Jurkat, Clone E6-1 (cell line): ENCODE data around the gene GFRA1.

Experiments used
- DNase-seq: peaks from one replicate; pipeline ENCODE4 v3.0.0-alpha.2; 2011; ENCODE audit warnings: low read depth, low spot score
- H3K4me3 ChIP-seq: 2 replicates; pipeline ENCODE4 v1.5.1; 2011; ENCODE audit warnings: mild to moderate bottlenecking, low read length, control low read depth, moderate library complexity

Gene GFRA1

DNA sequence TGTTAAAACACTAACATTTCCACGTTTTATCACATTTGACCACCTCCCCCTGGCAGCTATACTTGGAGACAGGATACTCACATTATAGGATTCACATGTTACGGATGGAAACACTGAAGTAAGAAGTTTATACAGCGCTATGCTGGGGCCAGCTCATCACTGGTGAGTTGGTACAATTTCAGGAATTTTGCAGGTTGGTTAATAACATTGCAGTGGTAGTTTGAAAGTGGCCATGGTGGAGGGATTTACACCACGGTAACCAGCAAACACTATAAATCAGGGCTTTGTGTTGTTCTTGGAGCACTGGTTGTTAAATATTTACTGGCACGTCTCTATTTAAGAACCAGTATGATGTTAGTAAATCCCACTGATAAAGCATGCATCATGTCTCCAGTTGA is 174.0 kb downstream of the GFRA1 start:
- no peak for DNase-seq
- H3K4me3 ChIP-seq, result no peak overlapping the region

DNA sequence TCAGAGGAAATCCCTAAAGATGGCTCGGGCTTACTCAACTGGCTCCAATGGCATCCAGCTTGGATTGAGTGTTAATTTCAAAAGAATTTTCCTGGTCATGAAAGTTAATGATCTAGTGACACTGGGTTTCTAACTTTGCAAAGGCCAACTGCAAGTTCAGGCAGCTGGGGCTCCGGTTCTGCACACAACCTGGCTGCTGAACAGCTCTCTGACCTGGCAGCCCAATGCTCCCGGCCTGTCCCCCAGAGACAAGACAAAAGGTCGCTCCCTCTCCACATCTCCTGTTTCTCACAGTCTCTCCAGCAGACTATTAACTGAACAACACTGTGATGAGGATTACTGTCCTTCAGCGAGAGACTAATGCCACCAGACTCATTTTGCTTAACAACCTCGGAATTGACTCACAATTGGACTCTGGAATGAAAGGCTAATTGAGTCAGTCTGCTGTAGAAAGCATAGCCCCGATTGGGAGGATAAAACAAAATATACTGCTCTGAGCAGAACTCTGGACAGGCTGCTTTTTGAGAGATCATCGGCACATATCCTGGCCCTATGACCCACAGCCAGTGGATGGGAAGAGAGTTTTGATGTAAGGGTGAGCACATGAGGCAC is 174.5 kb downstream of the GFRA1 start:
- no peak for DNase-seq
- H3K4me3 ChIP-seq, result no peak overlapping the region

DNA sequence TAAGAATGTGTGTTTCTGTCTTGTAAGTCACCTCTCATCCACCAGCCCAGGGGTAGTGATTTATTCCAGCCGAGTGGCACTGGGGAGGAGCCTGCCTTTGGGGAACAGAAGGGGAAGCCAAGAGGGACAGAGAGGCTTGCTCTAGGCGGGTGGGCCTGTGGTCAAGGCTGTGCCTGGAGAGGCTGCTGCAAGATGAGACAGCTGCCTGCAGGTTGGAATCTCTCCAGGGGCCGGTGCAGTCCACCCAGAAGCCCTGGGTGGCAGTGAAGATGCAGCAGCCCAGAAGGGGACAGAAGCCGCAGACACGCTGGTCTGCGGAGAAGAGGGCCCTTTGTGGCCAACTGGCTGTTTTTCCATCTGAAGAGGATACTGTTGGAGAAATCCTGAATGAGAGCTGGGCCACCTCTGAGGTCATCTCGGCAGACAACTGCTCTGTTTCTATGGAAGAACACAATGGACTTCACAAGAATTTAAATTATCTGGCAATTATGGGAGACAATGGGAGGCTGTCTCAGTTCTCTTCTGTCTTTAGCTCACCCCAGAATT is 175.7 kb downstream of the GFRA1 start:
- DNase-seq, result no peak
- H3K4me3 ChIP-seq, result no peak overlapping the region

GRCh38 chr10:116096526-116096925 is 176.5 kb downstream of the GFRA1 start:
- no peak for DNase-seq
- no peak overlapping the region for H3K4me3 ChIP-seq

- H3K4me3 ChIP-seq, result no peak overlapping the region
- DNase-seq, result no peak
Measured at GRCh38 chr10:116094356-116094755, 178.7 kb downstream of the GFRA1 start.

GRCh38 chr10:116093031-116093430 is 180.0 kb downstream of the GFRA1 start:
- no peak for DNase-seq
- H3K4me3 ChIP-seq, result no peak overlapping the region

- no peak overlapping the region for H3K4me3 ChIP-seq
Measured at GRCh38 chr10:116088985-116089384, 184.0 kb downstream of the GFRA1 start.

DNA sequence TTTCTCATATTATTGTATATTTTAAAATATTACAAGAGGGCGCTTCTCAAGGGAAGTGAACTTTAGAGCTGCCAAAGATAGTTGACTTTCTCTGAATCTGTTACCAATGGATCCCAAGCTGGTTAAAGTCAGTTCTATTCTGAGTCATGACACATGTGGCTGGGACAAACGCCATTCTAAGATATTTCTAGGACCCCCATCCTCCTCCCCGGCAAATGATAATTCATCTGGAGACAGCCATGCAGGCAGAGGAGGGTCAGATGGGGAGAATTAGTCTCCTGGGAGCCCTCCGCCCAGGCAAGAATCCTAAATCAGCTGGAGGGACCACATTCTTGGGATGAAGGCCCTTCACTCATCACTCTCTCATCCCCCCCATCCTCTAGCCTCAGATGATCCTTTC is 187.7 kb downstream of the GFRA1 start:
- no peak for DNase-seq

More at GRCh38 chr10:116088985-116089384, 184.0 kb downstream of the GFRA1 start:
- no peak for DNase-seq

GRCh38 chr10:116084161-116084560 is 188.8 kb downstream of the GFRA1 start:
- H3K4me3 ChIP-seq, result no peak overlapping the region
- peak; percentile 75 for DNase-seq

More for the DNA sequence above, 187.7 kb downstream of the GFRA1 start:
- no peak overlapping the region for H3K4me3 ChIP-seq

DNA sequence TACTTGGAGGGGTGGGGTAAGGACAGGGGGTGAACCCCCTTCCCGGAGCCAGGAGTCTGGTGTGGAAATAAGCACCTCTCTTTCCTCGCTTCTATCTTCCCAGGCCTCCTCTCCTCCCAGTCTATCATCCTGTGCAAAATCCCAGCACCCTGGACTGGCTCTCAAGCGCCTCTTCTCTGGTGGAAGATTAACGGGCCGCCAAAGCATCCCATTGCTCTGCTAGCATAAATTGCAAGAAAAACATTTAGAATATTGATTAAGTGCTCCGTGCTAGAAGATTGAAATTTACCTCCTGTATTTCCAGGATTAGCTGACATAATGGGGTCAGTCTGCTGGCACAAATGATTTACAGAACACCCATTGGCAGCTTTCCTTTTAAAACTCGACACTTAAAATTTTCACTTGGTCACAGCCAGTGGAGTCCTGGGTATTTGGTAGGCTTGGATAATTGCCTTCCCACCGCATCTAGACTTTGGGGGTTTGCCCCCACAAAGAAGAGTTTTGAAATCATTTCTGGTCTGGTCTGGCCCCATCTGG is 189.7 kb downstream of the GFRA1 start:
- DNase-seq, result no peak
- no peak overlapping the region for H3K4me3 ChIP-seq

DNA sequence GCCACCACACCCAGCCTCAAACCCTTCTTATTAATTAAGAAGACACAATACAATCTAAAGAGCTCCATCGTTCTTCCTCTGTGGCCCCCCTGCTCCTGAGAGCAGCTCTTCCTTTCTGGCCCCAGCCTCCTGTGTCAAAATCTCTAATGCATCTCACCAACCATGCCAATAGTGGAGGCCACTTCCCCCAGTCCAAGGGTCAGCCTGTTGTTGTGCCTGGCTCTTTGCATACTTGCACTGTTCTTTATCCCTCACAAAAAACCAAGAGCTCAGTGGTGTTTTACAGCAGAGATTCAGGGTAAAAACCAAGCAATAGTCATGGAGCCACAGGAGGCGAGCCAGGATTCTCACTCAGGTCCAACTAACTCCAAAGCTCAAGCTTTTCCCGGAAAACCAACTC is 190.2 kb downstream of the GFRA1 start:
- no peak overlapping the region for H3K4me3 ChIP-seq
- no peak for DNase-seq

GRCh38 chr10:116082206-116082605 is 190.8 kb downstream of the GFRA1 start:
- DNase-seq, result no peak
- H3K4me3 ChIP-seq, result no peak overlapping the region

DNA sequence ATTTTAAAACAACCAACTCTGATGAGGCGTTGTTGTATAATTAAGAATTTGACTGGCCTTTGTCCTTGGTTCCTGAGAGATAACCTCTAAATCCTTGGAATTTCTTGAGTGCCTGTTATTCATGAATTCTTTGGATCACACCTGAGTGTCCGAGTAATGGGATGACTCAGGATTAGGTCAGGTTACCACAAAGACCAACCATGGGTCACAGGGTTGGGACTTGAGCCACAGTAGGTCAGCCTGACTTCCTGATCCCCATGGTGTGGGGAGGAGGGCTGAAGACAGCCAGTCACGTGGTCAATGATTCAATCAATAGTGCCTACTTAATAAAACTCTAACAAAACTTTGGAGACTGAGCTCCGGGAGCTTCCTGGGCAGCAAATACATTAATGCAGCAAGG is 192.5 kb downstream of the GFRA1 start:
- no peak overlapping the region for H3K4me3 ChIP-seq
- DNase-seq, result no peak

GRCh38 chr10:116079355-116079754 is 193.7 kb downstream of the GFRA1 start:
- no peak for DNase-seq

GRCh38 chr10:116076621-116077020 is 196.4 kb downstream of the GFRA1 start:
- DNase-seq, result no peak
- no peak overlapping the region for H3K4me3 ChIP-seq

More at GRCh38 chr10:116079355-116079754, 193.7 kb downstream of the GFRA1 start:
- H3K4me3 ChIP-seq, result no peak overlapping the region

DNA sequence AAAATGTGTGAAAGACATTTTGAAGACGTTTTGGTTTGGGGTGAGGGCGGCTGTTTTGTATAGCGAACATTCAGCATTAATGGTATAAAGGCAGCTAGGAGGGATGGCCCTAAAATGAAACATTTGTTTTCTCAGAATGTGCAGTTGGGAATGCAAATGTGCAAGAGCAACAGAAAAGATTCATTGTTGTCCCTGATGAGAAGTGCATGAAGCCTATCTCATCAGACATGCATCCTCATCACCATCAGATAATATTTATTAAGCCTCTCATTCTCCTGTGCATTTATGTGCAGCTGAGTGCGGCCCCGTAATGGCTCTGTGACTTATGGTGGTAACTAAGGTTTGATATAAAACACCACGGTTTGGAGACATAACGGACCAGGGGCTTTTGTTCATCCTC is 199.5 kb downstream of the GFRA1 start:
- no peak for DNase-seq
- H3K4me3 ChIP-seq, result no peak overlapping the region

GRCh38 chr10:116073001-116073400 is 200.0 kb downstream of the GFRA1 start:
- no peak for DNase-seq
- no peak overlapping the region for H3K4me3 ChIP-seq

- H3K4me3 ChIP-seq, result no peak overlapping the region
- DNase-seq, result no peak
Measured at GRCh38 chr10:116071453-116072148, 201.4 kb downstream of the GFRA1 start.

DNA sequence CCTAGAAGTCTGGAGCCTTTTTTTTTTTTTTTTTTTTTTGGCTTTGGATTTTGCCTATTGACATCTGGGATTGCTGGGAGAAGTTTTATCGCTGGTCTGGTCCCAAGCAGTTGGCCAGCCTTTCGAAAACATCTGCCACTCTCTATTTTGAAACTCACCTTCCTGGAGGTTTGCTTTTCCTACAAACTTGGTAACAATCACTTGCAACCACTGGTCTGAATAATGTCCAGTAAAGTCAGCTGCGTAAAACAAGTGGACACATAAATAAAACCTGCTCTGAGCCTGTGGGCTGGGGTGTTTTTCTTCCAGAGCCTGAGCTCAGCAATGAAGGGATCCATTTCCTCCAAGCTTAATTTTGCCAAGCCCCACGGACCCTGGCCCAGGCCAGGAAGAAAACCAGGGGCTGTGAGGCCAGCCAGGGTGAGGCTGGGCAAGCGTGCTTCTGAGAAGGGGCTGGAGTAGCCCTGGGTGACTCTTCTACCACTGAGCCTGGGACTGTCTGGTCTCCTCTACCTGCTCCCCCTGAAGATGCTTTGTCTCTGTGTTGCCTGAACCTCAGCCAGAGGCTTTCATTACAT is 202.2 kb downstream of the GFRA1 start:
- DNase-seq, result no peak
- H3K4me3 ChIP-seq, result no peak overlapping the region

DNA sequence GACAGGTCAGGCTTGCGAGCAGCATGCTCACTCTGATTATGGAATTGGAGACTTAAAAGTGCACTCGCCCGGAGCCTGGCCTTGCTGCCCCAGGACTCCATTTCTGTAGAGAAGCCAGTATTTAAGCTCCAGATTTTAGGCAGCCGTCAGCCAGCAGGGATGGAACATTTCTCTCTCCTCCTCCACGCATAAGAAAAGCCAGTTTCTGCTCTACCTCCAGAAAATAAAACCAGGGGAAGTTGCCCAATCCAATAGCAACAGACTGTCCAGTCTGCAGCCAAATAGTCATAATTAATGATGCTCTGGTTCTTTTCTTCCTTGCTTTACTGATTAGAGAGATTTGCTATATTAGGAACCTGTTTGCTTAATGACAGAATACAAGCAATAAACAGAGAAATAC is 203.2 kb downstream of the GFRA1 start:
- no peak overlapping the region for H3K4me3 ChIP-seq
- no peak for DNase-seq
